GM18907 (cell line): ENCODE measurements around the gene PACRG.

Experiments used
- ATAC-seq: cut with Tn5 transposase; IDR thresholded peaks from one replicate; pipeline ENCODE4 v1.9.1; 2021; ENCODE audit warnings: mild to moderate bottlenecking, moderate library complexity; ENCODE audit not compliant: unreplicated experiment

Gene PACRG

GRCh38 chr6:163126741-163127140 lies 399.0 kb downstream of the PACRG start:
- no peak for ATAC-seq

GRCh38 chr6:163127587-163127986 lies 399.8 kb downstream of the PACRG start:
- ATAC-seq = no peak

GRCh38 chr6:163128324-163128723 lies 400.6 kb downstream of the PACRG start:
- no peak for ATAC-seq

DNA sequence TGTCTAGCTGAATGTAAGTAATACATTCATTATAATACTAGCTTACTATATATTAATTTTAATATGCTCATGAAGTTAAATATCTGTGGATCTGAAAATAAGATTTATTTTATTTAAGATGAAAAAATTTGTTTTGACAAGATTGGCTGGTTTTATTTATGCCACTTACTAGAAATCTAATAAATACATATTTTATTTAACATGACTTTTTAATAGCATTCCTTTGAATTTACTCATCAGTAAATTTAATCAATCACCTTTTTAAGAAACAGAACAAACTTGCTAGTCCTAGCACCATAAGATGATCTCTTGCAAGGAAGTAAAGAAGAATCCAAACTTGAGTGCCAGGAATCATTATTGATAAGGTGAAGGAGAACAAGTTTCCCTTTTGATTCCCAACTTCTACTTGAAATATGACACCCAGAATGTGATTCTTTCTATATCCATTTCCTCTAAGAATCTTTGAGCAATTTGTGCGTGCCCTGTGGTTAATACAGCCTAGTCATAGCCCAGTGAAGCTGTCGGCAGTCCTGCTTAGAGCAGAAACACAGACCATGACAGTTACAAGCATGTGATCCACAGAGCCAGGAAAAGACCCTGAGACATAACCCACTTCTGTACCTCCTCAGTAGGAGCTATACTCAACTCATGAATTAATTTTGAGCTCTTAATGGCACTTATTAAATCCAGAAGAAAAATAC lies 404.4 kb downstream of the PACRG start:
- no peak for ATAC-seq

- ATAC-seq = no peak
These were observed 405.2 kb downstream of the PACRG start for GRCh38 chr6:163133017-163133416.

DNA sequence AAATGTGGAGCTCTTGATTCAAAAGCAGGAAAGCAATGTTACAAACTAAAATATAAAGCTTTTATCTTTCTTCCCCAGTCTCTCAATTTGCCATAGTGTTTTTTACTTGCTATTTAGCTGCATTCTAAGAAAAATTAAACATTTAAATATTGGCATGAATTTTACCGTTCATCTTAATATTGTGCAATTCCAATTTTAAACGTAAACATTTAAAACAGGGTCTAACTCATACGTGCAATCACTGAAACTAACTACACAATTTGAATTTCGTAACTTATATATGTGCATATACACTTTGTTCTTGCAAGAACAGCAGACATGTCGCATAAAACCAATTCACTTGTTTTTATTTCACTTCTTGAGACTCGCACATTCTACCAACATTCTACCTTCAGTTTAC lies 405.9 kb downstream of the PACRG start:
- ATAC-seq = no peak

DNA sequence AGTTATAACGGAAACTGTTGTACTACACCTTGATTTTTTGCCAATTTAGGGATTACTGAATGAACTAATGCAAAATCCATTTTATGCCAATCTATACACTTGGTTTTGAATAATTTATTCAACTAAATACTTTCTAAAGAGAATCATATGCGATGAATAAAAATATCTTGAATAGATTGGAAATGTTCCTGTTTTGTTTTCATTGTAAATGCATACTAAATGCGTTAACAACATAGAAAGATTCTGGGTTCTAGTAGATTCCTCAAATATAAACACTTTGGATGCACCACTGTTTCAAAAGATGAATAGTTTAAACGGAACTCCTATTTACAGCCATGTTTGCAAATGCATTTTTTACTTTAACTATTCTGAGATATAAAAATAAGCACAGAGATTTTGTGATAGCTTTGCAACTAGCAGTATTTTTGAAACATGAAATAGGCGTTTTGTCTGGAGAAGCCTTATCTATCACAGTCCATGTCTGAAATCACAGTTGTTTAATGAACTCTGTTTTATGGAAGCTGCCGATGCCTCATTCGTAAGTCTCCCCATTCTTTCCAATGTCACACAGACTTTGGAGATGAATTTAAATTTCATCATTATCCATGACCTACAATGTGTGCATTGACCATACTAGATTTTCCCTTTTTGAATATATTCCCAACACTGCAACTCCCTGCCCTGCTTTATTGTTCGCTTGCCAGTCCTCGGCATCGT lies 409.1 kb downstream of the PACRG start:
- ATAC-seq = no peak

- ATAC-seq = no peak
These were observed 409.7 kb downstream of the PACRG start for GRCh38 chr6:163137398-163137881.

DNA sequence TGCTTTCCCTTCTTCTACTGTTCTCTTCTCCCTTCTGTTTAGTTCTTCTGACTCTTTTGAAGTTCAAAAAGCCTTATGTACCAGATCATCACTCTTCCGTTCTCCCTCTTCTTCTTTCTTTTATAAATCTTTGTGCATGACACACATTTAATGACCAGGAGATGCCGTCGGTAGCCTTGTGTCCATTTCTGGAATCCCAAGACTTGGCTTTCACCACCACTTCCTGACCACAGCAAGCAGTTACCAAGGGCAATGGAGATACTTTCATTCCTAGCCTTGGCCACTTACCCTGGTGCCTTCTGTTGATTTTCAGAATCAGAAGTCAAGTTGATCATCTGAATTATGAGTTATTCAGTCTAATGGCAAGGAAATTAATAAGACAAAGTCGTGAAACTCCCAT lies 418.3 kb downstream of the PACRG start:
- ATAC-seq = no peak

DNA sequence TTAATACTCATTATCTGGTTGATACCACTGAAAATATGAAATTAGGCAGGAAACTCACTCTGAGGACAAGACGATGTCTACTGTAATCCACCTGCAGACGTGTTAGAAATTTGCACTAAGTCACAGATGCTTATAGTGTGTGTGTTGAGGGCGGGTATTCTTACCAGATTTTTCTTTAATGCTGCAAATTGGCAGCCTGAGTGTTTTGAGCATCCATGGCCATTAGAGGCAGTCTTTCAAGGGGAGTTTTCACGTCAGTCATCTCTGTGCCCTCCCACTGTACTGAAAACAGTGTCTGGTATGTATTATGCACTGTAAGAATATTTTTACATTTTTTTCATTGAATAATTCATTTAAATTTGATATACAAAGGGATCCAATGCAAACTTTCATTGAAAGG lies 420.2 kb downstream of the PACRG start:
- no peak for ATAC-seq

GRCh38 chr6:163148451-163149278 lies 420.9 kb downstream of the PACRG start:
- ATAC-seq = no peak

DNA sequence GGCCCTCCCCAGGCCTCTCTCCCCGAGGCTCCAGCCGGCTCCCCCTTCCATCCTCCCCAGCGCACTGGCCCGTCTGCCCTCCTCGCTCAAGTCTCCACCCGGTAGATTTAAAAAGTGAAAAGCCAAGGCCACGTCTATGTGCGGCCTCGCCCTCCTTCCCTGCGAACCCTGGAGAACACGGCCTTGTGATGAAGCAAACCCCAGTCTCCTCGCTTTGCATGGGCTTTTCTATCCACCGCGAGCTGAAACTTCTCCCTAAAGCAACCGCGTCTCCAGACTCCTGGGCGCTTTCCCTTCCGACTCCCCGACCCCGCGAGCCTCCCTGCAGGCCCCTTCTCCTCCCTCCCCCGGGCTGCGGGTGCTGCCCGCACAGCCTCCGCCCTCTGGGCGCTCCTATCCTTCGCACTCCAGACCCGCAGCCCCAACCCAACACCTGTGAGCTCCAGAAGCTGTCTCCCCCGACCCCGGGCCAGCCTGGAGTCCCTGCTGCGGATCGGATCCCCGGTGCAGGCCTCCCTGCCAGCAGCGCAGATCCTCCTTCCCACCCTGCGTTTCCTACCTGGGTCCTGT lies 421.6 kb downstream of the PACRG start:
- no peak for ATAC-seq

DNA sequence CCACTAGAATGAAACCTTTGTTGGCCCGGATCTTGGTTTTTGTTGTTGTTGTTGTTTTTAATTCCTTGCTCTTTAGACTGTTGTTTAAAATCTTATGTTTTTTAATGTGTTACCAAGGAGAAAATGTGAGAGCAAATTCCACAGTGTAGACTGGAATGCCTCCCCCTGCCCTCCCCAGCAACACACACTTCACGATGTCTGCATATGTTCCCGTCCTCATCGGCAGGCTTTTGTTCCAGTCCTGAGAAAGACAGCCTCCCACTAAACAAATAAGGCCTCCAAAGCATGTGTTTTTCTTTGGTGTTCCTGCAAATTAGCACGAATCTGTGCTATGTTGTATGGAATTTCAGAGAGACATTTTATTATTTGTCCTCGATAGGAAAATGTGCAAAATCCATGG lies 423.4 kb downstream of the PACRG start:
- no peak for ATAC-seq

- no peak for ATAC-seq
These were observed 424.9 kb downstream of the PACRG start for GRCh38 chr6:163152701-163153100.

- no peak for ATAC-seq
These were observed 431.3 kb downstream of the PACRG start for GRCh38 chr6:163159110-163159509.

GRCh38 chr6:163159689-163160088 lies 431.9 kb downstream of the PACRG start:
- ATAC-seq = no peak

- no peak for ATAC-seq
These were observed 434.5 kb downstream of the PACRG start for GRCh38 chr6:163162007-163162873.

GRCh38 chr6:163162874-163163213 lies 435.1 kb downstream of the PACRG start:
- ATAC-seq = no peak

GRCh38 chr6:163164175-163164900 lies 436.6 kb downstream of the PACRG start:
- no peak for ATAC-seq
